ENCODE results near the gene METTL27. TPM values are rescaled to one million over a fixed set of nuclear protein-coding genes. Genes with fewer than 3 reads are reported as not detected.

The METTL27 gene
- polyA plus RNA-seq, 1 experiment = 1.5 TPM

- no peak for DNase-seq (ENCODE audit: low read depth)
- no peak for TF ChIP-seq CTCF (IDR thresholded peaks at IDR 0.05; ENCODE audit: insufficient read depth, low read depth, low read length)
- H3K36me3 ChIP-seq (ENCODE audit: control insufficient read depth, insufficient read depth, low read length) = no peaks in the 10 kb centered on the region
- H3K27me3 ChIP-seq (ENCODE audit: control insufficient read depth, insufficient read depth, low read length) = no peaks in the 10 kb centered on the region
- ChIA-PET POLR2A (interaction anchor here (0.6 kb wide), 1 partner anchor 14 kb away, joined by 4 read pairs; the partner anchor contains the start of gene METTL27), CTCF (interaction anchor here (1.0 to 3.1 kb wide), 3 partner anchors 17 to 26 kb away, joined by 3 to 20 read pairs (median 7); no protein-coding TSS in a partner anchor)
- H3K4me3 ChIP-seq (ENCODE audit: low read depth, low read length) = no peak overlapping the region
Measured at GRCh38 chr7:73828107-73828803, 14.1 kb downstream of the METTL27 start.

- no peak for TF ChIP-seq CTCF (IDR thresholded peaks at IDR 0.05; ENCODE audit: insufficient read depth, low read depth, low read length)
- ChIA-PET CTCF (interaction anchor here (1.0 to 3.1 kb wide), 4 partner anchors 10 to 27 kb away, joined by 3 to 20 read pairs (median 6); no protein-coding TSS in a partner anchor), POLR2A (interaction anchor here (0.6 kb wide), 1 partner anchor 15 kb away, joined by 4 read pairs; the partner anchor contains the start of gene METTL27)
- Histone ChIP-seq H3K4me3 (ENCODE audit: low read depth, low read length) (no peak overlapping the region), H3K36me3 (ENCODE audit: control insufficient read depth, insufficient read depth, low read length) (no peaks in the 10 kb centered on the region), H3K27me3 (ENCODE audit: control insufficient read depth, insufficient read depth, low read length) (no peaks in the 10 kb centered on the region)
- DNase-seq (ENCODE audit: low read depth) = no peak
Measured at GRCh38 chr7:73827567-73828106, 14.7 kb downstream of the METTL27 start.

GRCh38 chr7:73824986-73825385 lies 17.3 kb downstream of the METTL27 start:
- no peak overlapping the region for H3K4me3 ChIP-seq (ENCODE audit: low read depth, low read length)
- H3K36me3 ChIP-seq (ENCODE audit: control insufficient read depth, insufficient read depth, low read length) = no peaks in the 10 kb centered on the region
- DNase-seq (ENCODE audit: low read depth) = no peak
- TF ChIP-seq CTCF (IDR thresholded peaks at IDR 0.05; ENCODE audit: insufficient read depth, low read depth, low read length) = no peak
- H3K27me3 ChIP-seq (ENCODE audit: control insufficient read depth, insufficient read depth, low read length) = no peaks in the 10 kb centered on the region
- POLR2A ChIA-PET = no interaction called here
- CTCF ChIA-PET = interaction anchor here (1.9 to 3.1 kb wide), 2 partner anchors 9 to 29 kb away, joined by 5 to 20 read pairs; no protein-coding TSS in a partner anchor

GRCh38 chr7:73823873-73824592 lies 18.3 kb downstream of the METTL27 start:
- ChIA-PET POLR2A (no interaction called here), CTCF (interaction anchor here (0.9 to 3.2 kb wide), 5 partner anchors 8 to 42 kb away, joined by 3 to 21 read pairs (median 5); no protein-coding TSS in a partner anchor)

More at GRCh38 chr7:73823873-73824592, 18.3 kb downstream of the METTL27 start:
- H3K36me3 ChIP-seq (ENCODE audit: control insufficient read depth, insufficient read depth, low read length) = no peaks in the 10 kb centered on the region
- H3K27me3 ChIP-seq (ENCODE audit: control insufficient read depth, insufficient read depth, low read length) = no peaks in the 10 kb centered on the region
- DNase-seq (ENCODE audit: low read depth) = no peak
- TF ChIP-seq CTCF (IDR thresholded peaks at IDR 0.05; ENCODE audit: insufficient read depth, low read depth, low read length) = no peak
- no peak overlapping the region for H3K4me3 ChIP-seq (ENCODE audit: low read depth, low read length)
